Left ventricle myocardium inferior (tissue), 1 donor: ENCODE data around the gene SRCAP. TPM values are rescaled to one million over a fixed set of nuclear protein-coding genes. Genes with fewer than 3 reads are reported as not detected.

Experiments
- DNase-seq: peaks from one replicate; pipeline ENCODE4 v3.0.0-alpha.2; 2020
- H3K27ac ChIP-seq: fragments of 200-600 bp; replicated peaks from 2 replicates; pipeline ENCODE4 v1.8.0; 2021
- H3K27me3 ChIP-seq: fragments of 200-600 bp; 2 replicates; pipeline ENCODE4 v1.8.0; 2021; ENCODE audit warnings: low read depth
- H3K36me3 ChIP-seq: fragments of 200-600 bp; 2 replicates; pipeline ENCODE4 v1.8.0; 2021
- H3K4me1 ChIP-seq: fragments of 200-600 bp; 2 replicates; pipeline ENCODE4 v1.8.0; 2021
- H3K4me3 ChIP-seq: fragments of 200-600 bp; 2 replicates; pipeline ENCODE4 v1.8.0; 2021; ENCODE audit warnings: mild to moderate bottlenecking, moderate library complexity
- H3K9me3 ChIP-seq: fragments of 200-600 bp; replicated peaks from 2 replicates; pipeline ENCODE4 v1.8.0; 2021
- intact Hi-C: fragments of 100-400 bp; cut with micrococcal nuclease; formaldehyde crosslinking; loops from one replicate; pipeline ENCODE4 v1.11.0; 2022
- total RNA-seq: library from RNA; stranded (reverse); fragmentation: NEBNext Ultra II Directional; extraction: Animal tissue kit (Norgen Biotek cat#: 25700); gene quantifications from one replicate; pipeline ENCODE4 v1.2.1, GENCODE V29; 2021
- TF ChIP-seq, protein P1 (sequence below): fragments of 200-600 bp; IDR thresholded peaks from 2 replicates; pipeline ENCODE4 v1.8.0; 2021; ENCODE audit warnings: antibody characterized with exemption, mild to moderate bottlenecking, borderline replicate concordance
- donor health status: DM: no; HTN: yes; CAD: no; lungs with severe emphysema.

The SRCAP gene
- total RNA-seq, 1 donor from 2014 or later, result 42.5 TPM

GRCh38 chr16:30738984-30739951 lies 40.3 kb downstream of the SRCAP start:
- H3K27me3 ChIP-seq, result no peaks in the 10 kb centered on the region
- peaks cover 58% of the 10 kb centered on the region for H3K36me3 ChIP-seq
- TF ChIP-seq, protein P1, sequence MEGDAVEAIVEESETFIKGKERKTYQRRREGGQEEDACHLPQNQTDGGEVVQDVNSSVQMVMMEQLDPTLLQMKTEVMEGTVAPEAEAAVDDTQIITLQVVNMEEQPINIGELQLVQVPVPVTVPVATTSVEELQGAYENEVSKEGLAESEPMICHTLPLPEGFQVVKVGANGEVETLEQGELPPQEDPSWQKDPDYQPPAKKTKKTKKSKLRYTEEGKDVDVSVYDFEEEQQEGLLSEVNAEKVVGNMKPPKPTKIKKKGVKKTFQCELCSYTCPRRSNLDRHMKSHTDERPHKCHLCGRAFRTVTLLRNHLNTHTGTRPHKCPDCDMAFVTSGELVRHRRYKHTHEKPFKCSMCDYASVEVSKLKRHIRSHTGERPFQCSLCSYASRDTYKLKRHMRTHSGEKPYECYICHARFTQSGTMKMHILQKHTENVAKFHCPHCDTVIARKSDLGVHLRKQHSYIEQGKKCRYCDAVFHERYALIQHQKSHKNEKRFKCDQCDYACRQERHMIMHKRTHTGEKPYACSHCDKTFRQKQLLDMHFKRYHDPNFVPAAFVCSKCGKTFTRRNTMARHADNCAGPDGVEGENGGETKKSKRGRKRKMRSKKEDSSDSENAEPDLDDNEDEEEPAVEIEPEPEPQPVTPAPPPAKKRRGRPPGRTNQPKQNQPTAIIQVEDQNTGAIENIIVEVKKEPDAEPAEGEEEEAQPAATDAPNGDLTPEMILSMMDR, result no peak
- peaks cover 28% of the 10 kb centered on the region for H3K4me1 ChIP-seq
- no peak for DNase-seq
- intact Hi-C loops, result no loop called here
- H3K27ac ChIP-seq, result no peak overlapping the region
- no peak overlapping the region for H3K4me3 ChIP-seq
- no peaks in the 10 kb centered on the region for H3K9me3 ChIP-seq

- peak; percentile 86 for DNase-seq
- peak overlapping the region; percentile 22 for H3K4me3 ChIP-seq
Measured at GRCh38 chr16:30740364-30741251, 41.6 kb downstream of the SRCAP start.

DNA sequence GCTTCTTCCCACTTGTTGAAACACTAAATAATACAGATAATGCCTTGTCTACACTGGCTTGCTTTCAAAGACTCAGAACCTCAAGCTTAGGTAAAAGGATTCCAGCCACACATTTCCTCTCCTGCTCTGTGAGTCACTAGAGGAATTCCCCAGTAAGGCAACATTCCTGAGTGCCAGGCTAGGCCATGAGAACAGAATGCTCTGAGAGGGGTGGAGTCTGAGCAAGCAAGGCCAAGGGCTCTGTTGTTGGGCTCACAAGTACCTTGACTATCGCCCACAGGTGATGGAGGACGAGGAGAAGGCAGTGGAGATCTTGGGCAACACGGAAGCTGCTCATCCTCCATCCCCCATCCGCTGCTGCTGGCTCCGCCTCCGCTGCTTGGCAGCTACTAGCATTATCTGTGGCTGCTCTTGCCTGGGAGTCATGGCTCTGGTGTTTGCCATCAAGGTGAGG lies 42.5 kb downstream of the SRCAP start:
- no peak for DNase-seq
- H3K36me3 ChIP-seq, result peaks cover 48% of the 10 kb centered on the region
- H3K27ac ChIP-seq, result peak overlapping the region; percentile 56
- no peak overlapping the region for H3K4me3 ChIP-seq
- H3K9me3 ChIP-seq, result no peaks in the 10 kb centered on the region
- no peaks in the 10 kb centered on the region for H3K27me3 ChIP-seq
- intact Hi-C loops, result no loop called here
- TF ChIP-seq, protein P1, result no peak
- H3K4me1 ChIP-seq, result peaks cover 31% of the 10 kb centered on the region

More at GRCh38 chr16:30740364-30741251, 41.6 kb downstream of the SRCAP start:
- TF ChIP-seq, protein P1, result no peak
- H3K4me1 ChIP-seq, result peaks cover 31% of the 10 kb centered on the region
- H3K27me3 ChIP-seq, result no peaks in the 10 kb centered on the region
- H3K9me3 ChIP-seq, result no peaks in the 10 kb centered on the region
- intact Hi-C loops, result no loop called here
- H3K27ac ChIP-seq, result peak overlapping the region; percentile 56
- peaks cover 57% of the 10 kb centered on the region for H3K36me3 ChIP-seq

- H3K27me3 ChIP-seq, result no peaks in the 10 kb centered on the region
- peaks cover 42% of the 10 kb centered on the region for H3K4me1 ChIP-seq
- peak; percentile 55 for DNase-seq
- intact Hi-C loops, result no loop called here
- H3K9me3 ChIP-seq, result no peaks in the 10 kb centered on the region
- no peak overlapping the region for H3K4me3 ChIP-seq
- peaks cover 25% of the 10 kb centered on the region for H3K36me3 ChIP-seq
- H3K27ac ChIP-seq, result peak overlapping the region; percentile 74
- TF ChIP-seq, protein P1, result no peak
Measured at GRCh38 chr16:30743716-30744115, 44.7 kb downstream of the SRCAP start.

GRCh38 chr16:30744183-30744582 lies 45.2 kb downstream of the SRCAP start:
- peaks cover 43% of the 10 kb centered on the region for H3K4me1 ChIP-seq
- H3K36me3 ChIP-seq, result peaks cover 21% of the 10 kb centered on the region
- H3K9me3 ChIP-seq, result no peaks in the 10 kb centered on the region

More at GRCh38 chr16:30744183-30744582, 45.2 kb downstream of the SRCAP start:
- H3K27ac ChIP-seq, result peak overlapping the region; percentile 74
- TF ChIP-seq, protein P1, result no peak
- no peaks in the 10 kb centered on the region for H3K27me3 ChIP-seq
- no peak overlapping the region for H3K4me3 ChIP-seq
- DNase-seq, result peak; percentile 33
- intact Hi-C loops, result no loop called here
